ENCODE data around the gene FANCD2.

The FANCD2 gene

DNA sequence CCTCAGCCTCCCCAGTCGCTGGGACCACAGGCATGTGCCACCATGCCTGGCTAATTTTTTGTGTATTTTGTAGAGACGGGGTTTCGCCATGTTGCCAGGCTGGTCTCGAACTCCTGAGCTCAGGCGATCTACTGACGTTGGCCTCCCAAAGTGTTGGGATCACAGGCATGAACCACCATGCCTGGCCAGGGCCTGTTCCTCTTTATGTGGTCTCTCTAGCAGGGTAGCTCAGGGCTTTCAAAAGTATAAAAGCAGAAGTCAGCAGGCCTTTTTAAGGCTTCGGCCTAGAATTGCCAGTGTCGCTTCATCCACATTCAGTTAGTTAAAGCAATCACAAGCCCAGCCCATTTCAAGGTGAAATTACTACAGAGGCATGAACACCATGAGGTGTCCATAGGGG, 123.0 kb downstream of the FANCD2 start:
- TF ChIP-seq, protein P1, sequence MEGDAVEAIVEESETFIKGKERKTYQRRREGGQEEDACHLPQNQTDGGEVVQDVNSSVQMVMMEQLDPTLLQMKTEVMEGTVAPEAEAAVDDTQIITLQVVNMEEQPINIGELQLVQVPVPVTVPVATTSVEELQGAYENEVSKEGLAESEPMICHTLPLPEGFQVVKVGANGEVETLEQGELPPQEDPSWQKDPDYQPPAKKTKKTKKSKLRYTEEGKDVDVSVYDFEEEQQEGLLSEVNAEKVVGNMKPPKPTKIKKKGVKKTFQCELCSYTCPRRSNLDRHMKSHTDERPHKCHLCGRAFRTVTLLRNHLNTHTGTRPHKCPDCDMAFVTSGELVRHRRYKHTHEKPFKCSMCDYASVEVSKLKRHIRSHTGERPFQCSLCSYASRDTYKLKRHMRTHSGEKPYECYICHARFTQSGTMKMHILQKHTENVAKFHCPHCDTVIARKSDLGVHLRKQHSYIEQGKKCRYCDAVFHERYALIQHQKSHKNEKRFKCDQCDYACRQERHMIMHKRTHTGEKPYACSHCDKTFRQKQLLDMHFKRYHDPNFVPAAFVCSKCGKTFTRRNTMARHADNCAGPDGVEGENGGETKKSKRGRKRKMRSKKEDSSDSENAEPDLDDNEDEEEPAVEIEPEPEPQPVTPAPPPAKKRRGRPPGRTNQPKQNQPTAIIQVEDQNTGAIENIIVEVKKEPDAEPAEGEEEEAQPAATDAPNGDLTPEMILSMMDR (IDR thresholded peaks at IDR 0.05; ENCODE audit: low read depth, low read length, missing control alignments), result no peak
- no peak for DNase-seq (ENCODE audit: extremely low read depth, low read depth)

DNA sequence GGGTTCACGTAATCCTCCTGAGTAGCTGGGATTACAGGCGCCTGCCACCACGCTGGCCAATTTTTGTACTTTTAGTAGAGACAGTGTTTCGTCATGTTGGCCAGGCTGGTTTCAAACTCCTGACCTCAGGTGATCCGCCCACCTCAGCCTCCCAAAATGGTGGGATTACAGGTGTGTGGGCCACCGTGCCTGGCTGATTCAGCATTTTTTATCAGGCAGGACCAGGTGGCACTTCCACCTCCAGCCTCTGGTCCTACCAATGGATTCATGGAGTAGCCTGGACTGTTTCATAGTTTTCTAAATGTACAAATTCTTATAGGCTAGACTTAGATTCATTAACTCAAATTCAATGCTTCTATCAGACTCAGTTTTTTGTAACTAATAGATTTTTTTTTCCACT, 124.8 kb downstream of the FANCD2 start:
- DNase-seq (ENCODE audit: extremely low read depth, low read depth), result no peak
- TF ChIP-seq, protein P1 (IDR thresholded peaks at IDR 0.05; ENCODE audit: low read depth, low read length, missing control alignments), result no peak
- H3K4me3 ChIP-seq (replicated peaks; ENCODE audit: low read depth, low read length), result no peak overlapping the region

More for the DNA sequence above, 123.0 kb downstream of the FANCD2 start:
- H3K4me3 ChIP-seq (replicated peaks; ENCODE audit: low read depth, low read length), result no peak overlapping the region

Measured in HFF-Myc (cell line).